GM18505 (cell line): Measurements from ENCODE around the gene SALL3.

Experiments used
- ATAC-seq: cut with Tn5 transposase; IDR thresholded peaks from one replicate; pipeline ENCODE4 v1.9.1; 2021; ENCODE audit not compliant: unreplicated experiment
- POLR2A ChIP-seq: IDR thresholded peaks from 4 replicates; pipeline ENCODE4 v1.6.1; 2011; ENCODE audit warnings: borderline replicate concordance; ENCODE audit not compliant: insufficient read depth, insufficient read length; ENCODE audit errors: extremely low read depth

SALL3 gene

DNA sequence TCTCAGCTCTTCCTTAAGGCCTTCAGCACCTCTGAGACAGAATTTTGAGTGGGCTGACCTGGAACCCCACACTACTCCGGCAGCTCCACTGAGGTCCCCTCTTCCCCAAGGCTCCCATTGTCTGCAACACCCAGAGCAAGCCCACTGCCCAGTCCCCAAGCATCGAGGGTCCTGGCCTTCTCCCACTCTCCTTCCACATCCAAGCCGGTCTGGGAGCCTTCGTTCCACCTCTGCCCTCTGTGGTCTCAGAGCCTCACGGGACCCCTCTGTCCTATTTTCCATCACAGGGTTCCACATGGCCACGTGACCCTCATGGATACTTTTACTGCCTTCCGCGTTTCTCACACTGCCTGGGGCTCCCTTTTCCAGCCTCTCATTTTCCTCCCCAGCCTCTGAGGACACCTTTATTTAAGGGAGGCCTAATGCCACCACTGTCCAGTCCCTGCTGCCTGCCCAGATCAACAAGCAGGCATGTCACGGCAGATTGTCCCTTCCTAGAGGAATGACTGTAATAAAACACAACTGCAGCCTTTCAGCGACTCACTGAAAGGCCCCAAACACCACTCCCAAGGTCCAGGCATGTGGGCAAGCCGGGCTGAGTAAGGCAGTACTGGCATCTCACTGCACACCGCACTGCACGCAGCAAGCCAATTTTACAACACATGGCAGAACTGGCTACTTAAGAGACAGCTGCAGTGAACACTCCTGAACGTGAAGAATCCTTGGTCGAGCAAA lies 7.9 kb upstream of the SALL3 start:
- TF ChIP-seq POLR2A: no peak
- ATAC-seq: no peak

DNA sequence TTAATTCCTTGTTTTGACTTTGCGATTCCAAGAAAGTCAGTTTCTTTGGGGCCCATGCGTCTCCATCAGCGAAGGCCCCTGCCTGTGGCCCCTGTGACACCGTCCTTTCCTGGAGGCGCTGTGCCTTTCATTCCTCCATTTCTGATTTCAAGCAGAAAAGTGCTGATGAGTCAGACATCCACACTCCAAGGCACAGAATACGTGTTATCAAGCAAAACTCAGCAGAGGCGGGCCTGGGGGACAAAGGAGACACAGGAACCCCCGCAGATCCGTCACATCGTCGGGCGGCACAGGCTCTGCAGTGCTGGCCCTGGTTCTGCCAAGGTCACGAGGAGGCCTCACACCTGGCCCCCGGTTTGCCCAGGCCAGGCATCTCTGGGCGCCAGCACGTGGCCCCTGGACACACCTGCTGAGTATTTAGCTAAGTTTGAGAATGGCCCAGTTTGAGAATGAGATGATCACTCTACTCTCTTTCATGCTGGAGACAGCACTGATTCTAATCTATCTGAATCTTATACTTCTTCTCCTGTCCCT lies 7.2 kb upstream of the SALL3 start:
- no peak for ATAC-seq
- TF ChIP-seq POLR2A: no peak

DNA sequence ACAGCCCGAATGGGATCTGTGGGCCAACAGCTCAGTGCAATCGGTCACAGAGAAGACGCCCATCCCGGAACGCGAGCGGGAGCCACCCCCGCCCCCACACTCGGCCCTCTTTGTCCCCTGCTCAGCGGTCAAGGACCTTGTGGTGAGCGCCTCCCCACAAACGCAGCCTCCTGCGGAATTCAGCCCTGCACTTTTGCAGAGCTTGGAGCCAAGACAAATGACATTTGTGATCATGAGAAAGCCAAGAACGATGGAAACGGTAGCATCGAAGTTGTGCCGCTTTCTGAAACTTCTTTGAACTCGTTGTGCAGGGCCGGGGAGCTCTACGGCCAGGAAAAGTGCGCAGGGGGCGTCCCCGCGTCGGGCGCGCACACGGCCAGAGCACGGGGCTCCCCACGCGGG lies 6.7 kb upstream of the SALL3 start:
- no peak for ATAC-seq
- no peak for TF ChIP-seq POLR2A

DNA sequence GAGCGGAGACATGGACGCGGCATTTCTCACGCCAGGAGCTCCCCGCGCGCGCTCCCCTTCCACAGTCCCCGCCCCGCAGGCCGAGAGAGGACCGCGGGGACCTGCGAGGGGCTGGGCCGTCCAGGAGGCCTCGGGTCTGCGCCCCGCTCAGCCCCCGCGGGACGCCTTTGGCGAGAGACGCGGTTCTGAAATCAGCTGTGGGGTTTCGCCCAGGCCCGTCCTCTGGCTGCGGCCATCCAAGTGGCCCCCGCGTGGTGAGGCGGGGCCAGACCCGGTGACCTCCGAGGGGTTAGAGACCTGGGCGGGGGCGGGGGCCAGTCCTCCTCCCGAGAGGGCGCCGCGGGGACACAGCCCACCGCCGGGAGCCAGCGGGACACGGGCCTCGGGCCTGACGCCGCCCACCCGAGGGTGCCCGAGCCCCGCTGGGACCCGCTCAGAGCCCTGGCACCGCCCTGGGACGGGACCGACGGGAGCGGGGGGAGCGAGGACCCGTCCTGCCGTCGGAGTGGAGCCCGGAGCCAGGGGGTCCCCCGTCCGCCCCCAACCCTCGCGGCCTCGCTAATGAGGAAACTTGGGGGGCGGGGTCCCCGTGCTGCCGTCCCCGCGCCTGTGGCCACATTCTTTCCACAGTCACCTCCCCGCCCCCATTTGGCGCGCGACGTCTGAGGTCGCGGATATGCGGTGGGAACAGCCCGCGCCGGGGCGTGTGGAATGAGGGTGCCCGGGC lies 6.1 kb upstream of the SALL3 start:
- TF ChIP-seq POLR2A: no peak

DNA sequence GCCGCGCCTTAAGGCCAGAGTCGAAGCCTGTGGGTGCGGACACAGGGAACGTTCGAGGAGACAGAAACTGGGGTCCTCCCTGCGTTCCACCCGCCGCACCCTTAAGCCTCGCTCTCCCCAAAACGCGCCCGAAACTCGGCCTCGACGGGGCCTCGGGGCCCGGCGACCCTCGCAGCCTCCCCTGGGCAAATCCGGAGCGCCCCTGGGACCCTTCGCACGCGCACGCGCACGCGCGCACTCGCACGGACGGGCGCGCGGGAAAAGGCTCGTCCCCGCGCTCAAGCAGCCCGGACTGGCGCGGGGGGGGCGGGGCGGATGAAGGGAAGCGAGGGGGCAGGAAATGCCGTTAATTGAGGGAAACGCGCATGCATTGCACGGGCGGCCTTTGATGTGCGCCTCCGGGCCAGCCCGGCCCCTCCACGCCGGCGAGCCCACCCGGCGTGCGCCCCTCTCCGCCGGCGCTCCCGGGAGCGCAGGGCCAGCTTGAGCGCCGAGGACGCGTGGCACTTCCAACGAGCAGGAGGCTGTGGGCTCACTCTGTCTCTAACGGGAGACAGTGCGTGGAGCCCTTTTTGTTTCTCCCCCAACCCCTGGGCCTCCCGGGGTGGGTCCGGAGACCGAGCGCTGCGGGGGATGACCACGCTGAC lies 5.4 kb upstream of the SALL3 start:
- no peak for TF ChIP-seq POLR2A
- no peak for ATAC-seq

More for the DNA sequence above, 6.1 kb upstream of the SALL3 start:
- ATAC-seq: no peak

DNA sequence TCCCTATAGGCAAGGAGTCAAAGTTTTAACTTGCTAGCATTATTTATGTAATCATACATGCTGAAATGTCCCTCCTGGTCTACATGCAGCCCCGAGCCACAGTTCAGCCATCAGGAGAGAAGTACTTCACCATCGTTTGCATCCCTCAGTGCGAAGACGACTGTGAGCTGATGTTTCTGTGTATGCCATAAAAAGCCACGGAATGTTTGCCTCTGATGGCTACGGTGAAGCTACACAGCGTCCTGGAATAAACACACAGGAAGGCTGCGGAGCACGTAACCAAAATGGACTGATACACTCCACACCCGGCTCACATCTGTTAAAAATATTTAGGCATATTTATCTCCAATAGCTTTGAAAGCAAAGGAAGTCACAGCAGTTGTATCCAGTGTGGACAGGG lies 4.3 kb upstream of the SALL3 start:
- ATAC-seq: no peak

DNA sequence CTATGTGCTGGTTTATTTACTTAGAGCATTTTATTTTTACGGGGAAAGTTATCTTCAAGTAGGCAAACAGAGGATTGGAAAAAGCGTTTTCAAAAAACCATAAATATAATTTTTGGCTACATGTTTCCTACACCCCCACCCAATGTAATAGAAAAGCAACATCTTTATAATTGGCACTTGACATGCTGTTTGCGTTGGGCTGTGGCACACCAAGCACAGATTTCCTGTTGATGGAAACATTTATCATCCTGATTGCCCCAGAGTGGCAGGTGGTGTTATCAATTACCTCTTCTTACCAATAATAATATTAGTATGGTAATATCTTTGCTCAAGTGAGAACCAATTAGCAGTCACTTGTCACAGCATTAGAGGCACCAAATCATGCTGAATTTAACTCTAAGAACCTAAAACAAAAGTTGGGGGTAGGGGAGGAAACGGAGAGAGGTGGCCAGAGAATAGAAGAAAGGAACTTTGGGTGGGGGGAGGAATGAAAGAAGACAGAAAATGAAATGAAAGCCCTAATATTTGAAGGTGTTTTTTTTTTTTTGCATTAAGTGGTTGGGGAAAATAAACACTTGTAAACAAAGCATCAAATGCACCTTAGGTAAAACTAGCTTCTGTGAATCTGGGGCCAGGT lies 3.8 kb upstream of the SALL3 start:
- ATAC-seq: no peak
- no peak for TF ChIP-seq POLR2A

More for the DNA sequence above, 4.3 kb upstream of the SALL3 start:
- no peak for TF ChIP-seq POLR2A

DNA sequence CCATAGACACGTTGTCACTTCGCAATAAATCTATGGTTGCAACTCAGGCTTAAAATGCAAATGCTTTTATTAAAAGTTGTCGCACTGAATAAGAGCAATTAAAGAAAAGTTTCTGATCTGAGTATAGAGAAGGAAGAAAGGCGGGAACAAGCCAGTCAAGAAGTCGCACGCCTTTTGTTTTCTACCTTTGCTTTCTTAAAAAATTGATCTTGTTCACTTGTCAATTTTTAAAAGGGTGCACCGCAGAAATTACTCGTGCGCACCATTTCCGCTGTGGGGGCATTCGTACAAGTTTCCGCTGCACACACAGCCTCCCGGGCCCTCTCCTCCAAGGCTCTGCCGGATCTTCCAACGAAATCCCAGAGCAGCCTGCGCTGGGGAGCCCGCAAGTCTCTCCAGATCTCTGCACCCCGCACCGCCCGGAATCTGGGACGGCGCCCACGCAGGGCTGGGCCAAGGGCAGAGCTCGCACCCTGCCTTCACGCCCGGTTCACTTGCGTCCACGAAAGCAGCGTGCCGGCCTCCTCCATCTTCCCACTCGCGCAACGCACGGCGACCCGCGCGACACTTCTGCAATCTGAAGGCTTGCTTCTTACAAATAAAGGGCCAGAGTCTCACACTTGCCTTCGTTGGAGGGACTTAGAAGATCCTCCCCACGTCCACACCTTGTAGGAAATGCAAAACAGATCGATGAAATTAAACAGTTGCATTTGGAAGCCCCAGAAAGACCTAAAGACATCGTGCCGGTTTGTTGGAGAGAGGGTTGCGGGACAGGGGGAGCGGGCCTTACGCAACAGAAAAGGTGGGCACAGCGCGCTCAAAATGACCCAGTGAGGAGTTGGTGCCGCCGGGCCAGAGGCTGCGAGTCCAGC lies 2.6 kb upstream of the SALL3 start:
- no peak for ATAC-seq
- no peak for TF ChIP-seq POLR2A

DNA sequence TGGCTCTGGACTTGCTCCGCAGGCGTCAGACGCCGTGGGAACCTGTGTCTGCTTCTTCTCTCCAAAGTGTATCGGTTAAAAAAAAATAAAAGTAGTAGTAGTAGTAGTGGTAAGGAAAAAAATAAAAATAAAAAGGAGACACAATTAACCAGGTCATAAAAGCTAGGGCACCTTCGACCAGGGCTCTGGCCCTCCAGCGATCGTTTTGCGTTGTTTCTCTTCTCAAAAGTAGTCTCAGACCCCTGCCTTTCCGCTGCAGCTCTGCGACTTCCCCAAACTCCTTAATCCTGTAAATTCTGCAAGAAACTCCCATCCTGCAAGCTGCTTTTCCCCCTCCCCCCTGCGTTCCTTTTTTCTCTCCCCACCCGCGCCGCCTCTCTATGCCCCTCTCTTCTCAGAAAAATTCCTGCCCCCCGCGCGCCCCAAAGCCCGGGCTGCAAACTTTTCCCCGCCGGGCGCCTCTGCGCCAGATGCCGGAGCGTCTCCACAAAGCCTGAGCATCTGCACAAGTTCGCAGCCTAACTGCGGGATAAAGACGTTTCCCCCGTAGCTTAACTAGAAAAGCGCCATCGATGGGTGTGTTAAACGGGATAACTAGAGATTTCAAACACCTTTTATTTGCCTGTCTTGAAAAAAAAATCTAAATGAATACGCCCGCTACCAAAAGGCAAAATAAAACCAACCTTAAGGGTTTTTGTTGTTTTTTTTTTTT lies 1.8 kb upstream of the SALL3 start:
- no peak for TF ChIP-seq POLR2A
- no peak for ATAC-seq

DNA sequence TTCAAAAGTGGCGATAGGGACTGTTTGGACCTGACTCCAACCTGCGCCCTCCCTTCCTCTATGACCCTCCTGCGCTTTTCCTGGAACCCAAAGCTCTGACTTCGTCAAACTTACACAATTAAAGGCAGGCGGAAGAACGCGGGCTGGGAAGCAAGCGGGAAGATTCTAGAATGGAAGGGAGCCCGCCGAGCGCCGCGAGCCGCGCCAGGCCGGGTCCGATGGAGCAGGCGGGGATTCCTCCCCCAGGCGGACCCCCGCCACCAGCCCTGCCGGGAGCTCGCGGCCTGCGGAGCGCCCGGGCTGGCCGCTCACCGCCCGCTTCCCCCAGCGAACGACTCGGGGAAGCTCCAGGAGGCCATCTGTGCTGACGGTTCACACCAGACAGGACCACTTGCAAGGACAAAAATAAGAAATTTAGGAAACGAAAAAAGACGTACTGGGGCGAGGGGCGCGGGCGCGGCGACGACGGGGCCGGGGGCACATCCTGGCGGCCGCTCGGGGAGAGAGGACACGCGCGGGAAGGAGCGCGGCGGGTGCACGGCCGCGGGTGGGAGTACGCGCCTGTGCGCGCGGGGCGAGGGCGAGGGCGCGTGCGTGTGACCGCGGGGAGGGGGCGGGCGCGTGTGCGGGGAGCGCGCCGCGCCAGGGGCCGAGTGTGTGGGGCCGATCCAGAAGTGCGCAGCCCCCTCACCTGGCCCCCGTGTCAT lies 1.1 kb upstream of the SALL3 start:
- no peak for TF ChIP-seq POLR2A
- ATAC-seq: no peak

DNA sequence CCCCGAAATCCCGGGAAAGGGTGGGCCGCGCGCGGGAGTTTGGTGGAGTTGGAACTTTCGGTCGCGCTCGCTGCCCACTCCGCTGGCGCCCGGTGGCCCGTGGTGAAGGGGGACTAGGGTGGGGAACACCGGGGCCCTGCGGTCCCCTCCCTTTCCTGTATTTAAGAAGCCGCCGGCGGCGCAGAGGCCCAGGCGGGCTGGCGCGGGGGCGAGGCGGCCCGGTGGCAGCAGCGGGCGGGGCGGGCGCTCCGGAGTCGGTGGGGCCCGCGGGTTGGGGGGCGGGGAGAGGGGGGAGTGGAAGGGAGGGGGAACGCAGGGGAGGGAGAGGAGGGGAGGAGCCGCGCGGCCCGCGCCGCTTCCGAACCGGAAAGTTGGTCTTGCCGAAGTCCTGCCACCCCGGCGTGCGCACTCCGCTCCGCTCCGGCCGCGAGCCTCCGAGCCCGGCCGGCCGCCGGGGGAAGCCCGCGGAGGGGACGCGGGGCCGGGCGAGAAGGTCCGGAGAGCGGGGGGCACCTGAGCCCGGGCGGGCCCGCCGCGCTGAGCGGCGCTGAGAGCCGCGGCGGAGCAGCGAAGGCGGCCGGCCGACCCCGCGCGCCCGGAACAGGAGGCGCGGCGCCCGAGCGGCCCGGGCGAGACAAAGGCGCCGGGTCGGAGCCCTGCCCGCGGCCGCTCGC lies 425 bp upstream of the SALL3 start:
- TF ChIP-seq POLR2A: no peak
- no peak for ATAC-seq
